Esophagus muscularis mucosa (tissue), 3 donors: ENCODE results near the gene MICAL3.

Experiments used
- CTCF ChIP-seq, 3 experiments: fragments of 200-600 bp in 2 of 3; fragments of 450-650 bp in 1 of 3; sonication (generic) in 2 of 3; IDR thresholded peaks; one replicate each; pipeline ENCODE4 v1.5.1; 2017 to 2019; ENCODE audit warnings: antibody characterized with exemption in 3 of 3, mild to moderate bottlenecking in 2 of 3, moderate library complexity in 1 of 3
- POLR2A ChIP-seq: fragments of 450-650 bp; IDR thresholded peaks from one replicate; pipeline ENCODE4 v1.6.1; 2017; ENCODE audit warnings: antibody characterized with exemption, moderate library complexity, mild to moderate bottlenecking, low read depth
- POLR2AphosphoS5 ChIP-seq, 2 donors: sonication (generic); formaldehyde crosslinking; IDR thresholded peaks; one replicate each; pipeline ENCODE4 v1.6.1; 2017; ENCODE audit warnings: antibody characterized with exemption in 2 of 2

GRCh38 chr22:17988800-17989513 is 35.4 kb downstream of the MICAL3 start:
- TF ChIP-seq CTCF (IDR thresholded peaks at IDR 0.05) (no peak), POLR2A (no peak), POLR2AphosphoS5 (IDR thresholded peaks at IDR 0.05) (no peak)
